SU-DHL-6 (cell line): Measurements from ENCODE around the gene VSTM2L.

Source experiments
- H2AFZ ChIP-seq: fragments of 200-600 bp; sonication (generic); 2 replicates; pipeline ENCODE4 v1.6.1; 2014; ENCODE audit warnings: low read depth, mild to moderate bottlenecking, moderate library complexity, mixed read lengths, antibody characterized with exemption, low read length; ENCODE audit not compliant: severe bottlenecking
- H3F3A ChIP-seq: fragments of 200-600 bp; shearing (Covaris generic); 2 replicates; pipeline ENCODE4 v1.6.0; 2016; ENCODE audit warnings: antibody characterized with exemption, mild to moderate bottlenecking; ENCODE audit not compliant: insufficient read depth
- H3K27ac ChIP-seq: fragments of 200-600 bp; sonication (generic); 2 replicates; pipeline ENCODE4 v1.5.1; 2016; ENCODE audit warnings: low read depth, mild to moderate bottlenecking, low read length, moderate library complexity, mixed read lengths
- H3K27me3 ChIP-seq: fragments of 200-600 bp; sonication (generic), shearing (Covaris generic); 2 replicates; pipeline ENCODE4 v1.6.0; 2014; ENCODE audit warnings: mild to moderate bottlenecking, low read length
- H3K36me3 ChIP-seq: fragments of 200-600 bp; sonication (generic); 2 replicates; pipeline ENCODE4 v1.6.1; 2014; ENCODE audit warnings: mild to moderate bottlenecking, low read length, mixed read lengths
- H3K4me2 ChIP-seq: fragments of 300-600, 200-600 bp; shearing (Covaris generic), sonication (generic); 2 replicates; pipeline ENCODE4 v1.6.0; 2014; ENCODE audit warnings: low read length, low read depth, mild to moderate bottlenecking; ENCODE audit not compliant: poor library complexity, severe bottlenecking
- H3K4me3 ChIP-seq: fragments of 200-600 bp; sonication (generic); 2 replicates; pipeline ENCODE4 v1.5.1; 2014; ENCODE audit warnings: antibody characterized with exemption, low read length, mild to moderate bottlenecking, mixed read lengths; ENCODE audit not compliant: insufficient read depth, poor library complexity, severe bottlenecking
- H3K79me2 ChIP-seq: fragments of 200-600 bp; sonication (generic); 2 replicates; pipeline ENCODE4 v1.6.1; 2014; ENCODE audit warnings: mild to moderate bottlenecking, low read length, moderate library complexity; ENCODE audit not compliant: insufficient read depth
- H3K9ac ChIP-seq: fragments of 200-600 bp; sonication (generic); 2 replicates; pipeline ENCODE4 v1.7.0; 2014; ENCODE audit warnings: mild to moderate bottlenecking, low read length
- H3K9me2 ChIP-seq: fragments of 200-600 bp; sonication (generic); replicated peaks from 2 replicates; pipeline ENCODE4 v1.6.1; 2014; ENCODE audit warnings: low read length; ENCODE audit not compliant: insufficient read depth
- H3K9me3 ChIP-seq: fragments of 200-600 bp; sonication (generic); 2 replicates; pipeline ENCODE4 v1.6.1; 2014; ENCODE audit warnings: low read length, mixed read lengths; ENCODE audit not compliant: insufficient read depth
- H4K20me1 ChIP-seq: fragments of 200-600 bp; sonication (generic); 2 replicates; pipeline ENCODE4 v1.6.1; 2014; ENCODE audit warnings: low read depth, mild to moderate bottlenecking, antibody characterized with exemption, low read length, moderate library complexity, mixed read lengths
- CTCF ChIP-seq: fragments of 200-600 bp; sonication (generic); IDR thresholded peaks from one replicate; pipeline ENCODE4 v1.5.1; 2017; ENCODE audit warnings: antibody characterized with exemption, mild to moderate bottlenecking, low read length, moderate library complexity; ENCODE audit not compliant: insufficient read depth, poor library complexity, severe bottlenecking
- EZH2phosphoT487 ChIP-seq: fragments of 200-600 bp; sonication (generic), shearing (Covaris generic); conservative IDR thresholded peaks from 2 replicates; pipeline ENCODE4 v1.6.1; 2018; ENCODE audit warnings: mild to moderate bottlenecking, antibody characterized with exemption, low read length, moderate library complexity, mixed read lengths

Gene VSTM2L

GRCh38 chr20:37936041-37936440 lies 33.1 kb downstream of the VSTM2L start:
- Histone ChIP-seq H3K9me3 (no peaks in the 10 kb centered on the region), H3K27ac (no peak overlapping the region), H3F3A (no peaks in the 10 kb centered on the region), H3K4me2 (no peak overlapping the region), H2AFZ (no peak overlapping the region), H3K9me2 (no peaks in the 10 kb centered on the region), H3K9ac (no peak overlapping the region), H4K20me1 (no peaks in the 10 kb centered on the region), H3K36me3 (no peaks in the 10 kb centered on the region), H3K4me3 (no peak overlapping the region), H3K79me2 (no peaks in the 10 kb centered on the region), H3K27me3 (no peaks in the 10 kb centered on the region)
- TF ChIP-seq EZH2phosphoT487 (no peak), CTCF (no peak)

DNA sequence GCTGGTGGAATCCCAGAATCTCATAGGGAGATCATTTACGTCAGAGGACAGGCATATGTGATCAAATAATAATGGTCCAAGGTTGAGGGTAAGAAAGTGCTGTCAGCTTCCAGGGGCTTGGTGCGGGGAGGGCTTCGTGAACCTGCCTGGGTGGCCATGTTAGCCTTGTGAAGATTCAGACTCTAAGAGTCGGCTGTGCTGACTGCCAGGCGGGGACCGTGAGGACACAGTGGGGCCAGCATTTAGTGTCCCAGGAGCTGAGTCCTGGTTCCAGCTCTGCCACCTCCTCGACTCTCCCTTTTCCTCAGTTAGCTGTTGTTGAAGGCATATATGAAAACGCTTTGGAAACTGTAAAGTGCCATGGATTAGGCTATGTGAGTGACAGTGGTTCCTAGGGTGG lies 33.5 kb downstream of the VSTM2L start:
- H3K9me2 ChIP-seq, result no peaks in the 10 kb centered on the region
- TF ChIP-seq CTCF (no peak), EZH2phosphoT487 (no peak)

GRCh38 chr20:37937686-37938085 lies 34.8 kb downstream of the VSTM2L start:
- Histone ChIP-seq H4K20me1 (no peaks in the 10 kb centered on the region), H3K27ac (no peak overlapping the region)

More for the DNA sequence above, 33.5 kb downstream of the VSTM2L start:
- Histone ChIP-seq H3K9ac (no peak overlapping the region), H3K79me2 (no peaks in the 10 kb centered on the region), H3K36me3 (no peaks in the 10 kb centered on the region), H3K27ac (no peak overlapping the region), H4K20me1 (no peaks in the 10 kb centered on the region), H3K9me3 (no peaks in the 10 kb centered on the region), H2AFZ (no peak overlapping the region), H3F3A (no peaks in the 10 kb centered on the region), H3K4me3 (no peak overlapping the region), H3K27me3 (no peaks in the 10 kb centered on the region), H3K4me2 (no peak overlapping the region)

More at GRCh38 chr20:37937686-37938085, 34.8 kb downstream of the VSTM2L start:
- Histone ChIP-seq H3K79me2 (no peaks in the 10 kb centered on the region), H3K27me3 (no peaks in the 10 kb centered on the region), H3F3A (no peaks in the 10 kb centered on the region), H2AFZ (no peak overlapping the region), H3K9me2 (no peaks in the 10 kb centered on the region), H3K9me3 (no peaks in the 10 kb centered on the region), H3K36me3 (no peaks in the 10 kb centered on the region), H3K4me2 (no peak overlapping the region), H3K4me3 (no peak overlapping the region), H3K9ac (no peak overlapping the region)
- TF ChIP-seq EZH2phosphoT487 (no peak), CTCF (no peak)
